ENCODE results near the gene SLC8A1.

The SLC8A1 gene

DNA sequence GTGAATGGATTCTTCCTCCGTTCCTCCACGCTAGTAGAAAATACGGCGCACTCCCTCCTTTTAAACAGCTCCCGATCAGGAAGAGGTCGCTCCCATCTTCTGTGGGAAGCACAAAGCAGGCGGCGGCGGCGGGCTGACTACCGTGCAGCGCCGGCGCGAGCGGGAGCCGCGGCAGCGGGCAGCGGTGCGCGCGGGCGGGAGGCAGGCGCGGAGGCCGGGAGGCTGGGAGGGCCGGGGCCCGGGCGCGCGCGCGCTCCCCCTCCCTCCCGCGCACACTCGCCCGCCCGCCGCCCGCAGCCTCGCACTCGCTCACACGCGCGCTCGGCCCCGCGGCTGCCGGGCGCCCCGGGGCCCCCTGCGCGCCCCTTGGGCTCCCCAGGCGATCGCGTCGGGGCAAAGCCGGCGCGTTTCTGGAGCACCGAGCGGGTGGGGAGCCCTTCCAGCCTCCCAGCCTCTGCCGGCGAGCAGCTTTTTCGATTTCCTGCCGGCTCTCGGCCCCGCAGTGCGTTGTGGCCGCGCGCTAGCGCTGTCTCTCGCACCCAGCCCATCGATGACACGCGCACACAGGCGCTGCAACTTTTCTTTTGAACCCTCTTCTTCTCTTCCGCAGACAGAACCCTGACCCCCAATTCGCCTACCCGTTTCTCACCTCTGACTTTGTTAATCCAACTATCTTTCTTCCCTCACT, at the start of gene SLC8A1:
SLC8A1 (minus strand) TSS at position 173 of the 688 bp plus-strand sequence.
- DNase-seq (ENCODE audit: low spot score), result no peak

DNA sequence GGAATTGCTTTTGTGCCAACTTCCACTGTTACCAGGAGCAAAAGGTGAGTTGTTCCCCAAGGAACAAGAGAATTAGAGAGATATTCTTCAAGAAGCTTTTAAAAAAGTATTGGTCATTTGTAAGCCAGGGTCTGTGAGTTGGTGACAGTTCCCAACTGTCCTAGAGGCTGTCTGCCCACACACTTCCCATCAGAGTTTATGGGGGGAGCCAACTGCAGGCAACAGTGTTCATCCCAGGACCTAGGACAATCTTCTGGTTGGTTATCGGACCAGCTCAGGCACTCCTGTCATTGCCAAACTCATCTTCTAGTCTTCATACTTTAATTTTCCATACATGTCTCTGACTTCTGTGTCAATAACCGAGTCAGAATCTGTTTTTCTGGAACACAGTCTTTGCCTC, 47.5 kb upstream of the SLC8A1 start:
- no peak for DNase-seq (ENCODE audit: low spot score)

DNA sequence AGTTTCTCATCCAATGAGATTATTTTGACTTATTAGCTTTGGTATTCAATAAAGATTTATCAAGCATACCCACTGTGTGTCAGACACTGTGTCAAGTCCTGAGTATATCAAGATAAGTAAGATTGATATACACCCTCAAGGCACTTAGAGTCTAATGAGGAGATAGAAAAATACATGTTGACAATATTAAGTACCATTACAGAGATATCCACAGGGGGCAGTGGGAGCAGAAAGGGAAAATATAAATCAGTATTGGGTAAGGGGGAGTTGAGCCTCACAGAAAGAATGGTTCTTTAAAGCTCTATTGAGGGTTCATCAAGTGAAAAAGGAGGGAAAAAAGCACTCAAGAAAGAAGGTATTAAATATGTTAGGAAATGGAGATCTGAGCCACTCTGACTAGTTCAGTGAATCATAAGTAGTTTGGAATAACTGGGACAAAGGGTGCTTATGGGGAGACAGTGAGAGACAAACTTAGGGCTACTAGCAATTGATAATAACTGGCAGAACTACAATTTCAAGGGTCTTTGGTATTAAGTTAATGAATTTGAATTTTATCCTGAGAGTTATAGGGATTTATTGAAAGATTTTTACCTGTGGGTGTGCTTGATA, 45.5 kb upstream of the SLC8A1 start:
- no peak for DNase-seq (ENCODE audit: low spot score)

DNA sequence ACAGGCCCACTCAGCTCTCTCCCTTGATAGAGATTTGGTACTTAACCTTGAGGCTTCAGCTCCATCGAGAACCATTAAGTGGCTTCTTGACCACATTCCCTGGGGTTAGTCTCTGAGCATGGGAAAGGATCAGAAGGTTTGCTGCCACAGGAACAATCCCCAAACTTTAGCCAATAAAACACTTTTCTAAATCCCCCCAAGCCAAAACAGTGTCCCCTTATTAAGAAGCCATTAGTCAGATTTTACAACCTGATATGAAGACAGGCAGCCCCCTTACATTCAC, 37.7 kb upstream of the SLC8A1 start:
- DNase-seq (ENCODE audit: low spot score), result no peak

DNA sequence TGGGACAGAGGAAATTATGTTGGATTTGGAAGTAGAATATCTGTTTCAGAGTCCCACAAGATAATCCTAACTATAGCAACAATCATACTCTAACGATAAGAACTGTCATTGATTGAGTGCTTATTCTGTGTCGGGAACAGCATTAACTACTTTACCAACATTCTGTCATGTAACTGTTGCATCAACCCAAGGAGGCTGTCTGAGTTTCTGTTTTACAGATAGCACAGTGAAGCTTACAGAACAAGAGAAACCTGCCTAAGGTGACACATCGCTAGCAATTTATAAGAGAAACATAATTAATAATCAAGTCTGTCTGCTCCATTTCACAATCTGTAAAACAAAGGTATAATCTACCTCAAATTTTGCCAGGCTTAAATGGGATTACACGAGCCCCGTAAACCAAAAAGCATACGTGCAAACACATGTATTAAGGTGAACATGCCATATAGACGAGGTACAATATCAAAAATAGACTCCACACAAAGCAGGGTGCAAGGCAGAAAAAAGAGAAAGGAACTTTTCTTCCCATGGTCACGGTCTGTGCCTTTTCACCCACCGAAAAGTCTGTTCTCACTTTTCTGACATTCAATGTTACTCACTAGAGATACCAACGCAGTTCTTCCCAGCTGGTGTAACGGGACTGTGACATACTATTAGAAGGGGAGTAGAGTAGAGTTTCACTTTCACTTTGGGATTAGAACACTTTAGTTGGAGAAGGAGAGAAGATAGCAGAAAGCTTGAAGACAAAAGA, 37.2 kb upstream of the SLC8A1 start:
- peak; percentile 9 for DNase-seq (ENCODE audit: low spot score)

DNA sequence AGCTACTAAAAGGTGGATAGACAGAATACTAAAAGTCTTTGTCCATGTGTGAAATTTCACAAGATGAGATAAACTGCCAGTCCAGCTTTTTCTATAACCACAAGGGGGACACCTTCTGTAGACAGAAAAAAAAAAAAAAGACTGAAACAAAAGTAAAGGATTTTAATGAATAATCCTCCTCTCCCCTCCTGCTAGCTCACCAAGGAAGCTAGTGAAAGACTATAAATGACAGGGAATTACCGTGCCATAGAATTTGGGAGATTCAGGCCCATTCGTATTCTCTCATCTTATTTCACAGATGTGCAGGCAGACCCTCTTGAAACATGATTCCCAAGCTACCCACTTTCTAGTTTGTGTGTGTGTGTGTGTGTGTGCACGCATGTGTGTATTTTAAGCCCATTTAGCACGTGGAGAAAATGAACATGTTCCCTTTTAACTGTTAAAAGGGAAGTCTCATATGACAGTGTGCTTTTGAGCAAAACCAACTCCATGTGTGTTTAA, 36.3 kb upstream of the SLC8A1 start:
- DNase-seq (ENCODE audit: low spot score), result peak; percentile 22

DNA sequence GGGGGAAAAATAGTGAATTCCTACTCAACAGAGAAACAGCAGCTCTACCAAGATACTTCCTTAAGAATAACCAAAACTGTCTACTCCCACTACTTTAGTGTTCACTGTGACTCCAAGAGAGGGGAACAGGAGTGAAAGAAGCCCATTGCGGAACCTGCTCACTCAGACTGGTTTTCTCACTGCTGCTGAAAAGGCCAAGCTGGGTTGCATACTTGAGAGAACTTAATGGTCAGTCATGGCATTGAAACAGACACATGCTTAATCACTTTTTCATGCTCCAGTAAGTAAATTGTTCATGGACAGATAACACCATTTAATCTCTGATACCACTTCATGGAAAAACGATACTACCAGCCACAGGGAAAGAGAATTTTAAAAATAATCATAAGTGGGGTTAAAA, 35.7 kb upstream of the SLC8A1 start:
- no peak for DNase-seq (ENCODE audit: low spot score)

DNA sequence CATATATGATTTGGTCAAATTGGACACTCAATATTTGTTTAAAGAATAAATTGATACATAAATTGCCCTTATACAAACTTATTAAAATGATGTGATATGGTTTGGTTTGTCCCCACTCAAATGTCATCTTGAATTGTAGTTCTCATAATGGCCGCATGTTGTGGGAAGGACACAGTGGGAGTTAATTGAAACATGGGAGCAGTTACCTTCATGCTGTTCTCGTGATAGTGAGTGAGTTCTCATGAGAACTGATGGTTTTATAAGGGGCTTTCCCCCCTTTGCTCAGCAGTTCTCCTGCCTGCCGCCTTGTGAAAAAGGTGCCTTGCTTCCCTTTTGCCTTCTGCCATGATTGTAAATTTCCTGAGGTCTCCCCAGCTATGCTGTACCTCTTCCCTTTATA, 34.0 kb upstream of the SLC8A1 start:
- no peak for DNase-seq (ENCODE audit: low spot score)

DNA sequence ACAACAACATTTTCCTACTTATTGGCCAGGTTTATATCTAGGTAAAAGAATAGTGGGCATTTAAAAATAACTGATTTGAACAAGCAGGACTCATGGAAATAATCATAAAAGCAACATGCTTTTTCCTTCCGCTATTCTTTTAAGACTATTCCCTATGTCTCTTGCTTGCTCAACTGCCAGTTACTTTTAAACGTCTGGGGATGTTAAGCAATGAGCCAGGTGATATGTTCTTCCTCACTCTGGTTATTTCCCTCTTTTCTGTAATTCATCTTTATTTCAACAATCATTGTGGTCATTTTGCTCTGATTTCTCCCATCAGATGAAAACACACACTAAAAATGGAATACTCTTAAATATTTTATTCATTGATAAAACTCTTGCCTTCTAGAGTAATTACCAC, 33.4 kb upstream of the SLC8A1 start:
- no peak for DNase-seq (ENCODE audit: low spot score)

DNA sequence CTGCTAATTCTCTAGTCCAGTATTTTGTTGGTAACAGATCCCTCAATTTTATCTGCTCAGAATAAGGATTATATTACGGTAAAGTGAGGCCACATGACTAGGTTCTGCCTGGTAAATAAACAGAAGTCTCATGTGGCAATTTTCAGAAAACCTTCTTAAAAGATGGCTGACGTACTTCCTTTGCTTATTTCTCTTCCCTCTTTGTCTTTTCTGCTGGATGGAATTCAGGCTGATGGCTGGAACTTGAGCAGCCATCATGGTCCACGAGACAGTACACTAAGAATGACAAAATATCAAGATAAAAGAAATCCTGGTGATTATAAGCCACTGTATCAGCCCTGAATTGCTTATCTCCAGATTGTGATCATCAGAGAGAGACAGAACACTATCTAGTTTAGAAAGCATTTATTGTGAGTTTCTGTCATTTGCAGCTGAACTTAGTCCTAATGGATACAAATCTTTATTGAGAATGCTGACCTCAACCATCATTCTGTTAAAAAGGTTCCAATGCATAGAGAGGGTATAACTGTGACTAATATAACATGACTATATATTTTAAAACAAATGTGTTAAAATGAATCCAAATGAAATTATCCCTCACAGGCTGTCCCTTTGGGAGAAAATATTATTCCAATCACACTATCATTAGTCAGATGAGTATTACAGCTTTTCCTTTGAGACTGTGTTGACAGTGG, 31.8 kb upstream of the SLC8A1 start:
- no peak for DNase-seq (ENCODE audit: low spot score)

DNA sequence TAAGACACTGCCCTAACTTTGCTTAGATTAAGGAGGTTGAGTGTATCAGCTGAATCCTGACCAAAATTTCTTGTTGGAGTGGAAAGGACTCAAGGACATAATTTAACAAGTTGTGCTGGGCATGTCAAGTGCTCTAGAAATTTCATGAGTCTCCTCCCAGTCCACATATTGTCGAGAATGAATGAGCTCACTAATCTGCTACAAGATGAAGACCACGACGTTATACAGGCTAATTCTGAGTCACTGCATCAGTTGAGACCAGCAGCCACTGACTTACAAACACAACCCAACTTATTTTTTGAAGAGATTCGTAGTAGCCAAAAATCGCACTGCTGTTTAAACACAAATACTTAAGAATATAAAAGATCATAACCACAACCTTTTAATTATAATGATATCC, 28.7 kb upstream of the SLC8A1 start:
- DNase-seq (ENCODE audit: low spot score), result no peak

DNA sequence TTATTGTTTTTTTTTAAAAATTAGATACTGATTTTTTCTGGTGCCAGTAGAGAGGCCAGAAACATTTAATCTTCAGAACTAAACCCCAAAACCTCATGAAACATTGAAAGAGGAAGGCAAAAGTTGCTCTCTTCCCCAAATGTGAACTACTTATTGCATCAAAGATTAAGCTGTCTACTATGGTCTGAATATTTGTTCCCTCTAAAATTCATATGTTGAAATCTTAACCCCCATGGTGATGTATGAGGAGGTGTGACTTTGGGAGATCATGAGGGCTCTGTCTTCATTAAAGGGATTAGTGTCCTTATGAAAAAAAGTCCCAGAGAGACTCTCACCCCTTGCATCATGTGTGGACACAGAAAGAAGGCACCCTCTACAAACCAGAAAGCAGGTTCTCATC, 28.2 kb upstream of the SLC8A1 start:
- no peak for DNase-seq (ENCODE audit: low spot score)

DNA sequence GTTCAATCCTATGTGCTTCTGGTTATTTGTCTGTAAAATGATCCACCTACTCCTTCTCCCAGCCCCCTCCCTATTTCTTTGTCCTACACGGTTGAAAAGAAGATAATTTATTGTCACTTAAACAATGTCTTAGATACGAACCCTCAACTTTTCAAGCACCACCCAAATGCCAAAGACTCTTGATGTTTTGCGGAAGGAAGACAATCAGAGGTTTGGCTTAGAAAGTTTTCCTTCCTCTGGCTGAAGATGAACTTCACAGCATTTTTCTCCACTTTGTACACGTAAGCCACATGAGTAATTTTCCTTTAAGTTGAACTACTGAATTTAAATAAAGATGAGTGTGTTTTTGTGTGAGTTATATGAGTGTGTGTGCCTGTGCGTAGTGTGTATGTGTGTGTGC, 25.5 kb upstream of the SLC8A1 start:
- DNase-seq (ENCODE audit: low spot score), result no peak

DNA sequence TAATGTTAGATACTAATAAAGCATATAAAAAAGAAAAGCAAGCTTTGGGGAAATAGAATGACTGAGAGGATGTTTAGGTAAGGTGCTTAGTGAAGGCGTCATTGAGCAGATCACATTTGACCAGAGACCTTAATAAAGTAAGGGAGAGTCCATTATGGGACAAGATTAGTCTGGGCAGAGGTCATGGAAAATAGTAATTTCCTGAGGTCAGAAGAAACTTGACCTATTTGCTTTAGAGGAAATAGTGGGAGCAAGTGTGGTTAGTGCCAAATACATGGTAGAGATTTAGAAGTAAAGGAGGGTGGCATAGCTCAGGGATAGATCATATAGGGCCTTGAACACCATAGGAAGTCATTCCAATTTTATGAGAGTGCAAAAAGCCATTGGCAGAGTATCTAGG, 24.5 kb upstream of the SLC8A1 start:
- DNase-seq (ENCODE audit: low spot score), result no peak

DNA sequence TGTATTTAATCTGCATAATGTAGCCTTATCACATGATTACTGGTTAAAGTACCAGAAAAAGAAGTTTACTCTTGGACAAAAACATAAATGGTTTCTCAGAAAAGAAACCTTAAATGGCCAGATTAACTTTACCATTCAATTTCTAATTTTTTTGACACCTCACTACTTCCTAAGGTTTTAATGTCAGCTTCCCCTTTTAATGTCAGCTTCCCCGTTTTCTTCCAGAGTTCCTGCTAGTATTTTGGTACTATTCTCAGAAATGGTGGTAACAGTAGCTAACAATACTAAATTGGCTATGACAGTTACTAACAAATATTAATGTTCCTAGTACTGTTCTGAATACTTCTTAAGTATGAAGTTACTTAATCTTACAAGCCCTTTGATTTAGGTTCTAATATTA, 22.4 kb upstream of the SLC8A1 start:
- no peak for DNase-seq (ENCODE audit: low spot score)

DNA sequence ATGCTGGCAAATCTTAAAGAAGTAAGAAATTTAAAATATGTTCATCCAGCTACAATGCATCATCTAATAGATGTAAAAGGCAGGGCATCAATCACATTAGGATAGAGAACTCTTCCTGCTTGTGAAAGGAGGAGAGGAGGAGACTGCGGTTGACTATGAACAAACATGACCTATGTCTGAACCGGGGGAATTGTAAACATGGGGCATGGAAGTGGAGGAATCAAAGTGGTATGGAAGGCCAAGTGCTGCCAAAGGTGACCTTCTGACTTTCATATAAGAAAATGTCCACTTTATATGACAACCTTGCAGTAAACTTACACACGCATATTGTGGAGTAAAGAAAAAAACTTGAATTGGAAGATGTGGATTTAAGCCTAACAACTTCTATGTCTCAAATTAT, 20.0 kb upstream of the SLC8A1 start:
- no peak for DNase-seq (ENCODE audit: low spot score)

DNA sequence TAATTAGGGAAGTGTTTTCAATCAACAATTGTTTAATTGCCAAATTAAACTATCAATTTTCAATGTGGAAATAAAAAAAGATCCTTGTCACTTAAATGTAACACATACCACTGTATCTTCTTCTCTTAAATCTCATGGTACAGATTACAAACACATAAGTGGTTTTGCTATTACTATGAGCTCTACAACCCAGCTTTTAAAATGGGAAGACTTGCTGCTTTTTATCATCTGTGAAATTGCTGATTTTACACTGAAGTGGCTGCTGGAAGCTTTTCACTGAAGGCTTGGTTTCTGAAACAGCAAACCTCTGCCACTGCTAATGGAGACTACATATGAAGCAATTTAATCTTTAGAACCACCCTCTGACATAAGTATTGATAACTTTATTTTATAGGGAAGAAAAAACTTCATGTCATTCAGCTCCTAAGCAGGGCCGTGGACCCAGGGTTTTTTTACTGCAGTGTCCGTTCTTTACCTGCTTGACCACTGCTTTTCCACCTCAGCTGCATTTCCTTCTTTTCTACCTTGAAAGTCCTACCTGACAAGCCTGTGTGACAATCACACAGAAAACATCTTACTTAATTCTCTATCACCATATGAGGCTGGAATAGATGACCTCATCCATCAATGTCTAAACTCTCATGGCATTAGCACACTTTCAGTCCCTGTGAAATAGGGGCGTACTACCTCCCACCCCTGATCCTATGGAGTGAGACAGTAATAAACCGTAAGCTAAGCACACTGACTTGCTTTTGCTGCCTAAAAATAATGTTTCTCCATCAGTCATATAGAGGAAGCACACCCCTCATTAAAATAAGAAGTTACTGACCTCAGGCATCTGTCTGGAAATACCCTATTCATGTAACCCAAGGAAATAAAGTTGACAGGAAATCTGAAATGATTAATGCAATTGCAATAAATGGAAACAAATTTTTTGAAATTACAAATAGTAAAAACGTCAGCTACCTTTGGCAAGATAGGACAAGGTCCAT, 19.2 kb upstream of the SLC8A1 start:
- DNase-seq (ENCODE audit: low spot score), result no peak

DNA sequence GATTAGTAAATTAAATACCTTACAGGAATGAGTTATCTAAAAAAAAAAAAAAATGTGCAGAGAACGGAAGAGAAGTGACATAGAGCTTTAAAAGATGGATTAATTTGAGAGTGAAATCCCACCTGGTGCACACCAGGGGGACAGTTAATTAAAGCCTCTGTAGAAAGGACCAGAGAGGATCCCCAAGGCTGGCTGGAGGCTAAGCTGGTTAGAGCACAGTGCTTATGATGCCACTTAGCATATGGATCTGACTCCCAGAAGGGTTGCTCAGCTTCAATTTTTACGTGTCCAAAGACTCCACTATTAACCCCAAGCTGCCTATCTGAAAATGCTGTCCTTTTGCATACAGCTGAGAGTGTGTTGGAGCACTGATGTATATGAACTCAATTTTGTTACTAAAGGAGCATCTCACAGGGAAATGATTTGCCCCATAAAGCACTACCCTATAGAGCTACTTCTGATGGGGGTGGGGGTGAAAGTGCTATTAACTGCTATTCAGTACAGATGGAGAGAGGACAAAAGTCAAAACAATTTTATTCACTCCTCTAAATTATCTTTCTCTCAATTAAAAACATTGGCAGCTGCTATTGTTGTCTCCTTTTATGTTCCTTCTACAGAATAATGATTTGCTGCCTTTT, 15.2 kb upstream of the SLC8A1 start:
- DNase-seq (ENCODE audit: low spot score), result no peak

DNA sequence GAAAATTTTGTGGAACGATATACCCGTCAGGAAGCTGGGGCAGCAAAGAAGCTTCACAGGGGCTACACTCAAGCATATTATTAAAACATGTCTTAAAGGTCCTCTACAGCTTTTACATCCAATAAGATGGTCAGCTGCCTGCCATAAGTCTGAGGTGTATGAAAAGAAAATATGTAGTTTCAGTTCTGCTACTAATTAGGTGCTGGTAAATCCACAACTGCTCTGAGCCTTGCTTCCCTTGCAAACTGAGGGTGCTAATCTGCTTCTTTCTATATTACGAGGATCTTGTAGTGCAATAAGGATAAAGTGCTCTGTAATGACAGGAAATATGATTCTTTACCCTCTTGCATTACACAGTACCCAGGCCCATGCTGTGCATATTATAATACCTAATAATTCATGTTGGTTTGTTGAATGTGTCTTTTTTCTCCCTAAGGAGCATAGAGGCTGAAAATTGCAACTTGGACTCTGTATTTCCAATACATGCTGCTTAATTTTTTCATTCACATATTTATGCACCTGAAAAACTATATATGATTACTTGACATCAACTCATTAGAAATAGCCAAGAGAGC, 14.5 kb upstream of the SLC8A1 start:
- no peak for DNase-seq (ENCODE audit: low spot score)

DNA sequence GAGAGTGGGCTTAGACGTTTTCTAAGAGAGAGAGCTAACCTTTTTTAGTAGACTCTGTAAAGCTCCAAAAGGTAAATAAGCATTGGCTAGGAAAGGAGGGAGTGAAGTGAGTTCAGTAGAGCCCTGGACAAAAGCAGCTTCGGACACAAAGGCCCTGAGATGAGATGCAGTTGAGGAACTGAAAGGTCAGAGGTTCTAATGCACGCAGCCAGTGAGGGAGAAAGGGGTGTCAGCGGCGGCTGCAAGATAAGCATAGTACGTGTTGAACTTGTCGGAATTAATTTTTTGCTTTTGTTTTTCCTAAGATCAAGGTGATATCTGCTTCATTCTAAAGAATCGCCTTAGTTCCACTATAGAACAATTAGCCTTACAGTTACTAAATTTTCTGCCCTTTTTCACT, 11.2 kb upstream of the SLC8A1 start:
- DNase-seq (ENCODE audit: low spot score), result no peak

DNA sequence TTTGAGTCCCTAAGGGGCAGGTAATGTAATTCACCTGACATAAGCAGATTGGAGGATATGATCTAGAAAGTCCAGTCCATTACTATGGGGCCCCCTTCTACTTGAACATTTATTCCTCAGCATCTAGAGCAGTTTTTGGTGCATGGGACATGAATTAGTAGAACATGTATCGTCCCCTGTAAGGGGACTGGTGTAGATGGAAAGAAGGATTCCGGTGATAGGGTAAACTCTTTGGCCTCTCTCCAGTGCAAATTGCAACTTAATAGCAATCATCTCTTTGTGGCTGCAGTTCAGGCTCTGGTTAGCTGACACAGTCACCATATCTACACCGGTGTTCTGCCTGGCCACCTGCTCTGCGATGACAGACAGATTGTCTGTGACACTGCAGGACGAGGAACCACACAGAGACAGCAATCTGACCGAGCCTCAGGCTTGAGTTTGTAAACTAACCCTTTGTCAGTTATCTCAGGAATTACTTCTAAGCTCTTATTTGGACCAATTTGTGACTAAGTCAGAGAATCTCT, 6.4 kb upstream of the SLC8A1 start:
- no peak for DNase-seq (ENCODE audit: low spot score)

All from COLO829 (cell line).